Measurements from ENCODE around the gene ZNF213.
A peak's percentile ranks its signal among the peaks of the same experiment; 100 is the strongest.

The ZNF213 gene

DNA sequence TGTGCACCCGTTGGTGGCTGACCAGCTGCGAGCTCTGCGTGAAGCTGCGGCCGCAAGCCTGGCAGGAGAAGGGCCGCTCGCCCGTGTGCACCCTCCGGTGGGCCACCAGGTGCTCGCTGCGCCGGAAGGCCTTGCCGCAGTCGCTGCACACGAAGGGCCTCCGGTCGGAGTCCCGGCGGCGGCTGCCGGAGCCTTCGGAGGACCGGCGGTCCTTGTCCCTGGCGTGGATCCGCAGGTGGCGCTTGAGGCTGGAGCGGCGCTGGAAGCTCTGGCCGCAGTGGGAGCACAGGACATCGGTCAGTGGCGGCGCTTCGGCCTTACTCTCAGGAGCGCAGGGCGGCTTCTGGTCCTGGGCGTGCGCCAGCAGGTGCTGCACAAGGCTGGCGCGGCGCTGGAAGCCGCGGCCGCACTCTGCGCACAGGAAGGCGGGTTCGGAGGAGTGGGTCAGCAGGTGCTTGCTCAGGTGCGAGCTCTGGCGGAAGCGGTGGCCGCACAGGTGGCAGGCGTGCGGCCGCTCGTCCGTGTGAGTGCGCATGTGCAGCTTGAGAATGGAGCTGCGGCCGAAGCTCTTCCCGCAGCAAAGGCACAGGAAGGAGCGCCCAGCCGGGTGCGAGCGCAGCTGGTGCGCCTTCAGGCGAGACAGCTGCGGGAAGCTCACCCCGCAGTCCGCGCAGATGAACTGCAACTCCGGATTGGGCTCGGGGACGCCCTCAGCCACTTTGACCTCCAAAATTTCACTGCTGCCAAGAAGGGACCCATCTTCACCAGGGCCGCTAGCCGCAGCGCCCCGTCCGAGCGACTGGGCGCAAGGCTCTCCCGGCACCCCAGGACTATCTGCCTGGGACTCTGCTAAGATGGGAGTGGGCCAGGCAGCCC, 44.9 kb upstream of the ZNF213 start:
- TF ChIP-seq, protein P1, sequence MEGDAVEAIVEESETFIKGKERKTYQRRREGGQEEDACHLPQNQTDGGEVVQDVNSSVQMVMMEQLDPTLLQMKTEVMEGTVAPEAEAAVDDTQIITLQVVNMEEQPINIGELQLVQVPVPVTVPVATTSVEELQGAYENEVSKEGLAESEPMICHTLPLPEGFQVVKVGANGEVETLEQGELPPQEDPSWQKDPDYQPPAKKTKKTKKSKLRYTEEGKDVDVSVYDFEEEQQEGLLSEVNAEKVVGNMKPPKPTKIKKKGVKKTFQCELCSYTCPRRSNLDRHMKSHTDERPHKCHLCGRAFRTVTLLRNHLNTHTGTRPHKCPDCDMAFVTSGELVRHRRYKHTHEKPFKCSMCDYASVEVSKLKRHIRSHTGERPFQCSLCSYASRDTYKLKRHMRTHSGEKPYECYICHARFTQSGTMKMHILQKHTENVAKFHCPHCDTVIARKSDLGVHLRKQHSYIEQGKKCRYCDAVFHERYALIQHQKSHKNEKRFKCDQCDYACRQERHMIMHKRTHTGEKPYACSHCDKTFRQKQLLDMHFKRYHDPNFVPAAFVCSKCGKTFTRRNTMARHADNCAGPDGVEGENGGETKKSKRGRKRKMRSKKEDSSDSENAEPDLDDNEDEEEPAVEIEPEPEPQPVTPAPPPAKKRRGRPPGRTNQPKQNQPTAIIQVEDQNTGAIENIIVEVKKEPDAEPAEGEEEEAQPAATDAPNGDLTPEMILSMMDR (IDR thresholded peaks at IDR 0.05), result no peak

DNA sequence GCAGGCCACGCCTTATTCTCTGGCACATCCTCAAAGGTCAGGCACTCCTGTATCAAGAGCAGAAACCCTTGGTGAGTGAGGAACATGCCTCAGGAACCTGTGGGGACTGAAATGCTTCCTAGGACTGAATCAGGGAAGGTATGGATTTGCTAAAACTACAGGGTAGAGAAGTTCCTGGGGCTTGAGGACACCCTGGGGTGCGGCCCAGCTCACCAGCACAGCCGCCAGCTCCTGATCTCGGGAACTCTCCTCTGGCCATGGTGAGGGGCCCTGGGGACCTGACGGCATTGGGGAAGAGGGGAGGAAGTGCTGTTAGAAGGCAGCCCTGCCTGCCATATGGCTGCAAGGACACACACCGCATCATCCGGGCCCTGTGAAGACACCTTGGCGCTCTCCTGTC, 43.3 kb upstream of the ZNF213 start:
- TF ChIP-seq, protein P1 (IDR thresholded peaks at IDR 0.05), result no peak

DNA sequence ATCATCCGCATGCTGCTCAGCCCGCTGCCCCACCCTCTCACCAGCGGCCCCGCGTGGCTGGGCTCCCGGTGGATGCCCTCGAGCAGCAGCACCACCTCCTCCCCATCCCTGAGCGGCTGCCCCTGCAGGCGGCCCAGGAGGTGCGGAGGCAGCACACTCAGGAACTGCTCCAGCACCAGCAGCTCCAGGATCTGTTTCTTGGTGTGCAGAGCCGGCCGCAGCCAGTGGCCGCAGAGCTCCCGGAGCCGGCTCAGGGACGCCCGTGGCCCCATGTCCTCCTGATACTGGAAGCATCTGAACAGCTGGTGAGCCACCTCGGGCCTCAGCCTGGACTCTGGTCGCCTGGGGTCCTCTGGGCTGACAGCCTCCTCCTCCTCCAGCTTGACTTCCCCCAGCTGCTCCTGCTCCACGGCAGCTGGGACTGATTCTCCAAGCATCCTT, 42.3 kb upstream of the ZNF213 start:
- TF ChIP-seq, protein P1 (IDR thresholded peaks at IDR 0.05), result no peak

DNA sequence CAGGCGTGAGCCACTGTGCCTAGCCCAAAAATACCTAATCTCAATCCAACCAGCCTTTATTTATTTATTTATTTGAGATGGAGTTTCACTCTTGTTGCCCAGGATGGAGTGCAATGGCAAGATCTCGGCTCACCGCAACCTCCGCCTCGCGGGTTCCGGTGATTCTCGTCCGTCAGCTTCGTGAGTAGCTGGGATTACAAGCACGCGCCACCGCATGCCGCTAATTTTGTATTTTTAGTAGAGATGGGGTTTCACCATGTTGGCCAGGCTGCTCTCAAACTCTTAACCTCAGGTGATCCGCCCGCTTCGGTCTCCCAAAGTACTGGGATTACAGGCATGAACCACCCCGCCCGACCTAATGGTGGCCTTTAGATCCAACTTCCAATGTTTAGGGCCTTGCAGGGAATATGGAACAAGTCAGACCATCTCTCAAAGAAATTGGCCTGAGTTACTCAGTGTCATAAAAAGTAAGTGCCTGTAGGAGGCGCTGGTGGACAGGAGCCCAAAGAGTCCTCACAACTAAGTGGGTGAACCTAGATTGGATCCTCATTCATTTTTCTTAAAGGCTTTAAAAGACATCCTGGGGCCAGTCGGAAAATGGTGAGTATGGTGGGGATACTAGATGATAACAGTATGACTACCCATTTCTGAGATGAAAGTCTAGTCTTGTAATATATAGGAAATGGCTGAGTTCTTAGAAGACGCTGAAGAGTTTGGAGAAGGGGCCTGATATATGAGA, 40.4 kb upstream of the ZNF213 start:
- TF ChIP-seq, protein P1 (IDR thresholded peaks at IDR 0.05), result peak; percentile 45; the same call in 1 of the 2 replicates

DNA sequence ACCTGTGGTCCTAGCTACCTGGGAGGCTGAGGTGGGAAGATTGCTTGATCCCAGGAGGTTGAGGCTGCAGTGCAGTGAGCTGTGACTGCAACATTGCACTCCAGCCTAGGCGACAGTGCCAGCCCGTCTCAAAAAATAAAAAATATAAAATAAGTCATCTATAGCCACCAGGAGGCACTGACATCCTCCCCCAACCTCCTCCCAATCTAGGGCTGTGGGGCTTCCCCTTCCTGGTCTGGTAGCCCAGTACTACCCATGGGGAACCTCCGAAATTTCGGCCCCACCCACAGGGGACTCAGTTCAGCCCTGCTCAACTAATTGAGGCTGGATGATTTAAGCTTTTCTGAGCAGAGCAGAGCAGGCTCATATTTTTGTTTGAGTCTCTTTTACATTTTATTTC, 39.0 kb upstream of the ZNF213 start:
- TF ChIP-seq, protein P1 (IDR thresholded peaks at IDR 0.05), result no peak

DNA sequence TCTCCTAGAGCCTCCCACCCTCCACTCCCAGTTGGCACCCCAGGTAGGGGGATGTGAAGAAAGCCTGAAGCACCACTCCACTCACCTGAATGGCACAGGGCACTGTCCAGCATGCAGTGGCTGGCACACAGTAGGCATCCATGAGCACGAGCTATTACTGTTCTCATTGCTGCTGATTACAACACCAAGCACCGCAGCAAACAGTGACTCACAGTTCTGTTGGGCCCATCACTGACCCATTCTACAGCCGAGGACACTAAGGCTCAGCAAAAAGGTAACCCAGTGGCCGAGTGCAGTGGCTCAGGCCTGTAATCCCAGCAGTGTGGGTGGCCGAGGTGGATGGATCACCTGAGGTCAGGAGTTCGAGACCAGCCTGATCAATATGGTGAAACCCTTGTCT, 38.5 kb upstream of the ZNF213 start:
- TF ChIP-seq, protein P1 (IDR thresholded peaks at IDR 0.05), result no peak

DNA sequence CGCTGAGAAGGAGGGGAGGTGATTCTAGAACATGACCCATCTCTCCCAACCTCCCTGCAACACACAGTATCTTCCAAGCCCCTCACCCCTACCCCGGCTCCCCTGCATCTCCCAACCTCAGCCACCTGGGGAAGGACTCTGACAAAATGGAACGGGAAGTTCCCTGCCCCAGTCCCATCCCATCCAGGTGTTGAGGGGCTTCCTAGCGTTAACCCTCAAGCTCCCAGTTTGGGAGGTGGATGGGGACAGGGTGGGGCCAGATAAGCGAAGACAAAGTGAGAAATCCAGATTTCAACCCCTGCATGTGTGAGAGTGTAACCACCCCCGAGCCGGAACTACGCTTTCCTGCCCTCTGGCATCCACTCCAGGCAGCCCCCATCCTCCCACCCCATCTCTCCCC, 37.6 kb upstream of the ZNF213 start:
- TF ChIP-seq, protein P1 (IDR thresholded peaks at IDR 0.05), result no peak
